Muscle layer of duodenum (tissue), 2 donors: ENCODE measurements around the gene ANK2.

Experiments used
- H3K27ac ChIP-seq: one replicate; pipeline ENCODE4 v1.7.0; 2013; ENCODE audit warnings: mild to moderate bottlenecking, low read length
- H3K27me3 ChIP-seq: one replicate; pipeline ENCODE4 v1.7.0; 2013; ENCODE audit warnings: low read depth, mild to moderate bottlenecking, control low read depth, low read length
- H3K36me3 ChIP-seq, 2 donors: one replicate each; pipeline ENCODE4 v1.7.0; 2013; ENCODE audit warnings: low read length in 2 of 2, control low read depth in 1 of 2, mild to moderate bottlenecking in 1 of 2; ENCODE audit not compliant: insufficient read depth in 2 of 2, control insufficient read depth in 1 of 2
- H3K4me1 ChIP-seq, 2 donors: one replicate each; pipeline ENCODE4 v1.7.0; 2013; ENCODE audit warnings: low read length in 2 of 2, mild to moderate bottlenecking in 2 of 2, control low read depth in 1 of 2, moderate library complexity in 1 of 2; ENCODE audit not compliant: insufficient read depth in 2 of 2, control insufficient read depth in 1 of 2
- H3K4me3 ChIP-seq, 2 donors: one replicate each; pipeline ENCODE4 v1.7.0; 2013; ENCODE audit warnings: low read length in 2 of 2, low read depth in 1 of 2, mild to moderate bottlenecking in 1 of 2
- H3K9me3 ChIP-seq, 2 donors: one replicate each; pipeline ENCODE4 v1.7.0; 2013; ENCODE audit warnings: low read length in 2 of 2, control low read depth in 1 of 2, mild to moderate bottlenecking in 1 of 2; ENCODE audit not compliant: control insufficient read depth in 1 of 2
- donor health status: healthy.

ANK2 gene

GRCh38 chr4:113423631-113424030 lies 374.2 kb downstream of the ANK2 start:
- Histone ChIP-seq H3K36me3 (no peaks in the 10 kb centered on the region), H3K4me3 (no peak overlapping the region), H3K4me1 (no peaks in the 10 kb centered on the region), H3K9me3 (no peaks in the 10 kb centered on the region), H3K27ac (no peak overlapping the region), H3K27me3 (no peaks in the 10 kb centered on the region)

DNA sequence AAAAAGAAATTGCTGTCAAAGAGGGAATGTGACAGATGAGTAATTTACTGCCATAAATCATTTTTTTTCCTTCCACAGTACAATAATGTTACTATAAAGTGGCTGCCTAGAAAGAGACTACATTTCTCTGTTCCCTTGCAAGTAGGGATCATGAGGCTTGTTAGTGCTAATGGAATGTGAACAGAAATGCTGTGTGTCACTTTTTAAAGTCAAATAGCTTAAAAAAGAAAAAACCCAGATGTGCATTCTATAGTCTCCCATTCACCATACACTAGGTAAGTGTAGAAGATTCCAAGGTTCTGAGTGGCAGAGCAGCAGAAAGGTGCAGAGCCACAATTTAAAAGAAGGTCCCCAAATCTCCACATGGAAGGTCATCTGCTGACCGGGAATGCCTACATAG lies 383.7 kb downstream of the ANK2 start:
- no peaks in the 10 kb centered on the region for H3K27me3 ChIP-seq
- no peak overlapping the region for H3K27ac ChIP-seq
- H3K4me3 ChIP-seq: no peak overlapping the region
- peaks cover 12 to 23% of the 10 kb centered on the region in 2 donors for H3K4me1 ChIP-seq
- no peaks in the 10 kb centered on the region for H3K9me3 ChIP-seq
- no peaks in the 10 kb centered on the region for H3K36me3 ChIP-seq
